PC-3 (cell line): ENCODE data around the gene MRPL4.

Experiments used
- CTCF ChIP-seq: fragments of 300-600 bp; sonication (generic); conservative IDR thresholded peaks from 2 replicates; pipeline ENCODE4 v1.5.1; 2017; ENCODE audit warnings: antibody characterized with exemption, low read depth, mild to moderate bottlenecking, low read length
- EZH2 ChIP-seq: fragments of 300-600 bp; sonication (generic); IDR thresholded peaks from one replicate; pipeline ENCODE4 v1.6.1; 2017; ENCODE audit warnings: antibody characterized with exemption, mild to moderate bottlenecking, low read length; ENCODE audit not compliant: unreplicated experiment
- EZH2phosphoT487 ChIP-seq: fragments of 300-600 bp; sonication (generic); IDR thresholded peaks from 2 replicates; pipeline ENCODE4 v1.6.1; 2018; ENCODE audit warnings: mild to moderate bottlenecking, antibody characterized with exemption, low read length, borderline replicate concordance

- no peak for TF ChIP-seq EZH2
- no peak for TF ChIP-seq CTCF
- TF ChIP-seq EZH2phosphoT487: no peak
Observed at GRCh38 chr19:10290357-10290875, 38.4 kb downstream of the MRPL4 start.
